HG03439 (cell line): Measurements from ENCODE around the gene C16orf74.

ENCODE experiments used
- ATAC-seq: cut with Tn5 transposase; IDR thresholded peaks from one replicate; pipeline ENCODE4 v1.9.1; 2021; ENCODE audit warnings: mild to moderate bottlenecking, moderate library complexity; ENCODE audit not compliant: unreplicated experiment

C16orf74 gene

GRCh38 chr16:85659805-85660511 is 90.9 kb downstream of the C16orf74 start:
- ATAC-seq: no peak

- ATAC-seq: no peak
These were observed 91.6 kb downstream of the C16orf74 start for GRCh38 chr16:85659336-85659735.

GRCh38 chr16:85658504-85659326 is 92.2 kb downstream of the C16orf74 start:
- no peak for ATAC-seq

GRCh38 chr16:85657996-85658395 is 92.9 kb downstream of the C16orf74 start:
- no peak for ATAC-seq
